Central memory CD8-positive, alpha-beta T cell (primary cell): ENCODE results near the gene LGR4.
"Not testable (repeated sequence)": the region's sequence is repeated elsewhere in the genome, so short reads cannot be mapped to it uniquely, and the experiment has no call there.

ENCODE experiments used
- ATAC-seq: fragments of 150-1000 bp; cut with Tn5 transposase; replicated peaks from 2 replicates; pipeline ENCODE4 v1.10.0; 2022; ENCODE audit warnings: mild to moderate bottlenecking, moderate FRiP score, moderate number of reproducible peaks; ENCODE audit not compliant: poor library complexity, severe bottlenecking; ENCODE audit errors: extremely low read depth
- DNase-seq, 2 donors: peaks; one replicate each; pipeline ENCODE4 v3.0.0; 2021; ENCODE audit warnings: low spot score in 2 of 2
- H3K27ac Mint-ChIP-seq: one replicate; pipeline ENCODE4 v1.8.0; 2022; ENCODE audit warnings: low read depth, mild to moderate bottlenecking, moderate library complexity, mixed read lengths
- H3K27me3 Mint-ChIP-seq: one replicate; pipeline ENCODE4 v1.8.0; 2022; ENCODE audit warnings: mixed read lengths
- H3K36me3 Mint-ChIP-seq: one replicate; pipeline ENCODE4 v1.8.0; 2022; ENCODE audit warnings: mild to moderate bottlenecking, moderate library complexity, mixed read lengths; ENCODE audit not compliant: insufficient read depth
- H3K4me1 Mint-ChIP-seq: one replicate; pipeline ENCODE4 v1.8.0; 2022; ENCODE audit warnings: mixed read lengths
- H3K4me3 Mint-ChIP-seq: one replicate; pipeline ENCODE4 v1.8.0; 2022; ENCODE audit warnings: mild to moderate bottlenecking, moderate library complexity, mixed read lengths
- H3K9me3 Mint-ChIP-seq: one replicate; pipeline ENCODE4 v1.8.0; 2022; ENCODE audit warnings: mixed read lengths

LGR4 gene

DNA sequence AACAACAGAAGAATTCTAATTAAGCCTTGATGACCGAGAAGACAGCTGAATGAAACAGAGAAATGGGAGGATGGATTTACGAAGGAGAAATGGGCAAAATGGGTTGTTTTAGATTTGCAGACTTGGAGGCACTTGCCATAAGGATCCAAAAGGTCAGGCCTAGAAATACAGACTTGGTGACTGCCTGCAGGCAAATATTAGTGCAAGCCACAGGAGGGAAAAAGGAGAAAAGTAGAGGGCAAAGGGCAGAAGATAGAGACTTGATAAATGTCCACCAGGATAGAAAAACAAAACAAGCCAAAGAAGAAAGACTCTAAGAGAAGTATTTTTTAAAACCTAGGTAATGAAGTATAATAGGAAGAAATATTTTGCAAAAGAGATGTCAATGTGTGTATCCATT, 122.7 kb downstream of the LGR4 start:
- DNase-seq: no peak
- no peaks in the 10 kb centered on the region for H3K9me3 Mint-ChIP-seq
- H3K4me3 Mint-ChIP-seq: no peak overlapping the region
- no peaks in the 10 kb centered on the region for H3K4me1 Mint-ChIP-seq
- no peaks in the 10 kb centered on the region for H3K36me3 Mint-ChIP-seq
- no peak for ATAC-seq
- H3K27me3 Mint-ChIP-seq: no peaks in the 10 kb centered on the region
- no peak overlapping the region for H3K27ac Mint-ChIP-seq

DNA sequence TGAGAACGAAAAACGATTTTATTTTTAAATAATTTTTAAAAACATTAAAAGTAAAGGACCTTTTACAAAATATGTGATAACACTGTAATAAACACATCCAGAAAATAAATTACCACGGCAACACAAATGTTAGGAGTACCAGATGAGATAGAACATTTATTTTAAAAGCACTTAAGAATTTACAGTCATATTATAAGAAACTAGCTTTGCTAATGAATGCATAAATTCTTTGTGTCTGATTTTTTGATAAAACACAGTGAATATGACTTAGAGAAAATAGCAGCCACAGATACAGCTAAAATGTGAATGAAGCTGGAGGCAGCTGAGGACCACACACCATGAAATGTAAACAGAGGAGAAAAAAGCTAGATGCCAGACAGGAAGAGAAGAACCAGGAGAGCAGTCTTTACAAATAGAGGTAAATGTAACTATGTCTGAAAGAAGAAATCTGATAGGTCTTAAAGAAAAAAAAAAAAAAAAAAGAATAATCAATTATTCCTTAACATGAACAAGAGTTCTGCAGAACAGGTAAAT, 124.2 kb downstream of the LGR4 start:
- DNase-seq (no peak), ATAC-seq (no peak)
- Mint-ChIP-seq H3K36me3 (no peaks in the 10 kb centered on the region), H3K9me3 (no peaks in the 10 kb centered on the region), H3K4me1 (no peaks in the 10 kb centered on the region), H3K27ac (no peak overlapping the region), H3K4me3 (no peak overlapping the region), H3K27me3 (no peaks in the 10 kb centered on the region)

DNA sequence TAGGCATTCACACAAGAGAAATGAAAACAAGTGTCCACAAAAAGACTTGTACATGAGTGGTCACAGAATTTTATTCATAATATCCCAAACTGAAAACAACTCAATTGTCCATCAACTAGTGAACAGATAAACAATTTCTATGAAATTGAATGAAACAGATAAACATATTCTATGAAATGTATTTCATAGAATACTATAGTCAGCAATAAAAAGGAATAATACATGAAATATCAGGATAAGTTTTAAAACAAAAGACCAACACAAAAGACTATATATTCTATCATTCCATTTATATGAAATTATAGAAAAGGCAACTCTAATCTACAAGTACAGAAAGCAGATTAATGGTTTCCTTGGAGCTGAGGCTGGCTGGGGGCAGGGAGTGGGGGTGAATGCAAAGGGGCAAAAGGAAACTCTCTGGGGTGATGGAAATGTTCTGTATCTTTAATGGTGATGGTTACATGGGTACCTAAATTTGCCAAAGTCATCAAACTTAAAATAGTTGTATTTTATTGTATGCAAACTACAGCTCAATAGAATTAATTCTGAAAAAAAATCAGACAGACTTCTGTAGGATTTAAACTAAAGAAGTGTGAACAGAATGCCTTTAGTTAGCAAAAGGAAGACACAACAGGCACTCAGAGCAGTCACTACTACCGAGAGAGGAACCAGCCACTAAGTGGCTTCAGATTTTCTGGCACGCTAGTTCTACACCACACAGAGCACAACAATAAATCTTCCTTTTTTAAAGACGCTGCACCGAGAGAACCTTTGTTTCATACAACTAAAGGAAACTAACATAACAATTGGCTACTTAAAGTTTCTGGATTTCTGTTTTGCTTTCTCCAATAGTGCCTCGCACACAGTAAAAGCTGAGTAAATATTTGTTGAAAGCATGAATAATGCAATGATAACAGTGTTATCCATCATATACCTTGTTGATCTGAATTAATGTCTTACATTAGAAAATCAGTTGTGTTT, 124.9 kb downstream of the LGR4 start:
- Mint-ChIP-seq H3K9me3 (no peaks in the 10 kb centered on the region), H3K4me1 (no peaks in the 10 kb centered on the region), H3K27ac (no peak overlapping the region), H3K4me3 (no peak overlapping the region), H3K36me3 (no peaks in the 10 kb centered on the region), H3K27me3 (no peaks in the 10 kb centered on the region)
- DNase-seq: no peak
- ATAC-seq: no peak

DNA sequence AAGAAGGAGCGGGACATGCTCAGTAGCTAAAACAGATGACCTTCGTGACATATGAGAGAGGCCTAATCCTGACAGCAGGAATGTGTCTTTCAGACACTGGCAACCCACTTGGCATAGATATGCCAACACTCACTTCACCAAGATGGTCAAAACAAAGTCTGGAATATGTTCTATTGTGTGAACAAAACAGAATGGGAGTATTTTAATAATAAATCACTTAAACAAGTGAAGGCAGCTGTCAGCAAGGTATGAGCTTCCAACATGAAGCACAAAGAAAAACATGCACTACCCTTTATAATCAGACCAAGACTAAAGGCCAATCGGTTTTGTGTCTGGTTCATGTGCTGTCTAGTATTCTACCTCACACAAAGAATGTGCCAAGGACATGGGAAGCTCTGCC, 132.6 kb downstream of the LGR4 start:
- no peak for ATAC-seq
- Mint-ChIP-seq H3K27me3 (no peaks in the 10 kb centered on the region), H3K9me3 (no peaks in the 10 kb centered on the region), H3K4me3 (no peak overlapping the region), H3K36me3 (peaks cover 6% of the 10 kb centered on the region), H3K4me1 (no peaks in the 10 kb centered on the region), H3K27ac (no peak overlapping the region)
- DNase-seq: no peak

DNA sequence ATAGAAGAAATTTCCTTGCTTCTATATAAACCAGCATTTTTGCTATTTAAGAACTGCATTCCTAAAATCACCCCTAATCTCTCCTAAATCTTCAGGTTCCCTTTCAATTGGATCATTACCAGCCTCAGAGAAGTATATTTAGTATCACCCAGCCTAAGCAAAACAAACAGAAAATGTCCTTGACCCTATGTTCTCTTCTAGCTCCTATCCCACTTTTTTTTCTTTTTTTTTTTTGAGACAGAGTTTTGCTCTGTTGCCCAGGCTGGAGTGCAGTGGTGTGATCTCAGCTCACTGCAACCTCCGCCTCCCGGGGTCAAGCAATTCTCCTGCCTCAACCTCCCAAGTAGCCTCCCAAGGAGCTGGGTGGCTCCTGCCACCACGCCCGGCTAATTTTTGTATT, 137.8 kb downstream of the LGR4 start:
- H3K9me3 Mint-ChIP-seq, DNase-seq, H3K27me3 Mint-ChIP-seq, H3K4me3 Mint-ChIP-seq, H3K27ac Mint-ChIP-seq, H3K4me1 Mint-ChIP-seq, H3K36me3 Mint-ChIP-seq, ATAC-seq: not testable (repeated sequence)

DNA sequence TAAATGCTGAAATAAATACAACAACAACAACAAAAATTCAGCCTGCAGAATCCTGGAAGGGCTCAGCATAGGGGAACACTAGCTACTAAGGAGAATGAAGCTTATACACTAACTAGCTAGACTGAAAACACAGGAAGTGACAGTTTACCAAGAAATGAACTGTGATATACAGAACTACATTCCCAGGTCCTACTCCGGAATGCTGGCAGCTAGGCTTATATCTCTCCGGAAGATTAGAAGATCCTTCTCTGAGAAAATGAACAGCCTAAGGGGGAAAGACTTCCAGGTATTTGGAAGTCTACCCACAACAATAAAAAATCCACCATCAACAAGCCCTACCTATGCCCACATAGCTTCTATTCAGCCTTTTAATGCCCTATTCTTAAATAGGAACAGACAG, 140.6 kb downstream of the LGR4 start:
- Mint-ChIP-seq H3K27me3 (no peaks in the 10 kb centered on the region), H3K27ac (no peak overlapping the region), H3K36me3 (no peaks in the 10 kb centered on the region), H3K4me3 (no peak overlapping the region), H3K9me3 (no peaks in the 10 kb centered on the region), H3K4me1 (no peaks in the 10 kb centered on the region)
- ATAC-seq (no peak), DNase-seq (no peak)

DNA sequence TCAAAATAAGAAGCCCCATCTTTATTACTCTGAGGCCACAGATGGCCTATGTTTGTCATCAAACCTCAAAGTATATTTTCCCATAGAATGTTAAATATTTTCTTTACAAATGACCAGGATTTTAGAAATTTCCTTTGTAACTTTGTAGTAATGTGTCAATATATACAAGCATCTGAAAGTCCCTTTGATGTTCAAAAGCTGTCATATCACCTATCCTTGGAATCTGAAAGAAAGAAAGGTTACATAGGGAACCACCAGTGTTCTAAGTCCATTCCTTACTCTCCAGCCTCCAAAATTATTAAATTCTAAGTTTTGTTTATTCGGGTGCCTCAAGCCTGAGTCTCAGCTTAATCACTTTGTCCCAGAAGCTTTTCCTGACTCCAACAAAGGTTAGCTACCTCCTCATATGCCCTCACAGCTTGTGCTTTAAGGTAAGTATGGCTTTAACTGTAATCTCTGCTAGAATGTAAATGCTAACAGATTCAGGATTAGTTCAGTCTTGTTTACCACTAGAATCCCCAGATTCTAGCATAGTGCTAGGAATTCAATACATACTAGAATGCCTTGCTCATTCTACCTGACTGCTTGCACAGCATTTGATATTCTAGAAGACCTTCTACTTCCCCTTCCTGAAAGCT, 141.8 kb downstream of the LGR4 start:
- no peak for ATAC-seq
- no peak overlapping the region for H3K27ac Mint-ChIP-seq
- H3K4me3 Mint-ChIP-seq: no peak overlapping the region

DNA sequence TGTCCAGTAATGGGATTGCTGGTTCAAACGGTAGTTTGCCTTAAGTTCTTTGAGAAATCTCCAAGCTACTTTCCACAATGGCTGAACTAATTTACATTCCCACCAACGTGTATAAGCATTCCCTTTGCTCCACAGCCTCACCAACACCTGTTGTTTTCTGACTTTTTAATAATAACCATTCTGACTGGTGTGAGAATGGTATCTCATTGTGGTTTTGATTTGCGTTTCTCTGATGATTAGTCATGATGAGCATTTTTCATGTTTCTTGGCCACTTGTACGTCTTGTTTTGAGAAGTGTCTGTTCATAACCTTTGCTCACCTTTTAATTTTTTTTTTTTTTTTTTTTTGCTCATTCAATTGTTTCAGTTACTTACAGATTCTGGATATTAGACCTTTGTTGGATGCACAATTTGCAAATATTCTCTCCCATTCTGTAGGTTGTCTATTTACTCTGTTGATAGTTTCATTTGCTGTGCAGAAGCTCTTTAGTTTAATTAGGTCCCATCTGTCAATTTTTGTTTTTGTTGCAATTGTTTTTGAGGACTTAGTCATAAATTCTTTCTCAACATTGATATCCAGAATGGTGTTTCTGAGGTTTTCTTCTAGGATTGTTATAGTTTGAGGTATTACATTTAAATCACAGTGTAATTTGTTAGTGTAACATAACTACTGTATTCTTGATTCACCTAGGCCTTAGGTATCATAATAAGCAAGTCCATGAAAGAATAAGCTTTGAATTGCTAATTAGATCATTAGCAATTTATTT, 142.5 kb downstream of the LGR4 start:
- no peak overlapping the region for H3K27ac Mint-ChIP-seq
- H3K4me1 Mint-ChIP-seq: no peaks in the 10 kb centered on the region
- H3K4me3 Mint-ChIP-seq: no peak overlapping the region
- DNase-seq: no peak
- H3K9me3 Mint-ChIP-seq: no peaks in the 10 kb centered on the region
- H3K27me3 Mint-ChIP-seq: no peaks in the 10 kb centered on the region
- H3K36me3 Mint-ChIP-seq: no peaks in the 10 kb centered on the region
- ATAC-seq: no peak

More for the DNA sequence above, 141.8 kb downstream of the LGR4 start:
- H3K9me3 Mint-ChIP-seq: no peaks in the 10 kb centered on the region
- H3K36me3 Mint-ChIP-seq: no peaks in the 10 kb centered on the region
- H3K4me1 Mint-ChIP-seq: no peaks in the 10 kb centered on the region
- H3K27me3 Mint-ChIP-seq: no peaks in the 10 kb centered on the region
- DNase-seq: no peak

DNA sequence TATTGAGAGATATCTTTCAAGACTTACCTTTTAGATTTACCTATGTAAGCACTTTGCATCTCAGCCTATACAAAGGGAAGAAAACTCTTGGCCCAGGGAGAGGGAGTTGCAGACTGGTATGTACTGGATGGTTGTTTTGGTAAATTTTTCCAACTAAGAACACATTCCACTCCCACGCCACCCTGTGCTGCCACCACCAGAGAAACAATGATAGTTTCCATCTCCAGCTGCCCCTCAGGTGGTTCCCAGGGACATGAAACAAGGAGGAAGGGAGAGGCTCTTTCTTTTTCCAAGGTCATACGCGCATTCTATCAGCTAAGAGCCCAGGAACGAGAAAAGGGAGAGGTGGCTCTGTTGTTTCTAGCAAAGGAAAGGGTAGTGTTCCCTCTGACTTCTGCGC, 144.0 kb downstream of the LGR4 start:
- no peak overlapping the region for H3K4me3 Mint-ChIP-seq
- no peaks in the 10 kb centered on the region for H3K36me3 Mint-ChIP-seq
- H3K4me1 Mint-ChIP-seq: no peaks in the 10 kb centered on the region
- no peaks in the 10 kb centered on the region for H3K27me3 Mint-ChIP-seq
- ATAC-seq: no peak
- DNase-seq: no peak
- H3K9me3 Mint-ChIP-seq: no peaks in the 10 kb centered on the region
- no peak overlapping the region for H3K27ac Mint-ChIP-seq

DNA sequence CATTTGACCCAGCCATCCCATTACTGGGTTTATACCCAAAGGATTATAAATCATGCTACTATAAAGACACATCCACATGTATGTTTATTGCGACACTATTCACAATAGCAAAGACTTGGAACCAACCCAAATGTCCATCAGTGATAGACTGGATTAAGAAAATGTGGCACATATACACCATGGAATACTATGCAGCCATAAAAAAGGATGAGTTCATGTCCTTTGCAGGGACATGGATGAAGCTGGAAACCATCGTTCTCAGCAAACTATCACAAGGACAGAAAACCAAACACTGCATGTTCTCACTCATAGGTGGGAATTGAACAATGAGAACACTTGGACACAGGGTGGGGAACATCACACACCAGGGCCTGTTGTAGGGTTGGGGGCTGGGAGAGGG, 145.5 kb downstream of the LGR4 start:
- DNase-seq, H3K27me3 Mint-ChIP-seq, H3K4me3 Mint-ChIP-seq, H3K36me3 Mint-ChIP-seq, ATAC-seq, H3K4me1 Mint-ChIP-seq, H3K9me3 Mint-ChIP-seq, H3K27ac Mint-ChIP-seq: not testable (repeated sequence)

DNA sequence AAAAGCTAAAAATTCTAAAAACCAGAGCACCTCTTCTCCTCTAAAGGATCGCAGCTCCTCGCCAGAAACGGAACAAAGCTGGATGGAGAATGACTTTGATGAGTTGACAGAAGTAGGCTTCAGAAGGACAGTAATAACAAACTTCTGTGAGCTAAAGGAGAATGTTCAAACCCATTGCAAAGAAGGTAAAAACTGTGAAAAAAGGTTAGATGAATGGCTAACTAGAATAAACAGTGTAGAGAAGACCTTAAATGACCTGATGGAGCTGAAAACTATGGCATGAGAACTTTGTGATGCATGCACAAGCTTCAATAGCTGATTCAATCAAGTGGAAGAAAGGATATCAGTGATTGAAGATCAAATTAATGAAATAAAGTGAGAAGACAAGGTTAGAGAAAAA, 150.4 kb downstream of the LGR4 start:
- not testable (repeated sequence) for H3K4me1 Mint-ChIP-seq, H3K36me3 Mint-ChIP-seq, H3K4me3 Mint-ChIP-seq, ATAC-seq, H3K27ac Mint-ChIP-seq, H3K27me3 Mint-ChIP-seq, H3K9me3 Mint-ChIP-seq, DNase-seq

DNA sequence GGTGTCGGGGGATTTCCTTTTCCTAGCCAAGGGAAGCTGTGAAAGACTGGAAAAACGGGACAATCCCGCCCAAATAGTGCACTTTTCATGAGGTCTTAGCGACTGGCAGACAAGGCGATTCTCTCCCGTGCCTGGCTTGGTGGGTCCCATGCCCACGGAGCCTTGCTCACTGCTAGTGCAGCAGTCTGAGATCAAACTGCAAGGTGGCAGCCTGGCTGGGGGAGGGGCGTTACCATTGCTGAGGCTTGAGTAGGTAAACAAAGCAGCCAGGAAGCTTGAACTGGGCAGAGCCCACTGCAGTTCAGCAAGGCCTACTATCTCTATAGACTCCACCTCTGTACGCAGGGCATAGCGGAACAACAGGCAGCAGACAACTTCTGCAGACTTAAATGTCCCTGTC, 151.2 kb downstream of the LGR4 start:
- not testable (repeated sequence) for H3K4me1 Mint-ChIP-seq, H3K27me3 Mint-ChIP-seq, H3K27ac Mint-ChIP-seq, H3K36me3 Mint-ChIP-seq, ATAC-seq, DNase-seq, H3K4me3 Mint-ChIP-seq, H3K9me3 Mint-ChIP-seq
